PFSK-1 (cell line): Measurements from ENCODE around the gene TNNI3K.

Source experiments
- FOXP2 ChIP-seq: optimal IDR thresholded peaks from 2 replicates; pipeline ENCODE3; 2011; ENCODE audit warnings: borderline replicate concordance, control low read depth, inconsistent platforms; ENCODE audit not compliant: insufficient read depth; ENCODE audit errors: extremely low read length, extremely low read depth
- POLR2AphosphoS5 ChIP-seq: IDR thresholded peaks from 2 replicates; pipeline ENCODE4 v1.6.1; 2012; ENCODE audit warnings: low read depth, mild to moderate bottlenecking, control low read depth, low read length, moderate library complexity
- REST ChIP-seq, 2 experiments: IDR thresholded peaks; 2 replicates each; pipeline versions ENCODE4 v1.6.1 to v1.8.0; 2011 to 2012; ENCODE audit warnings: low read depth in 2 of 2, low read length in 2 of 2, control low read depth in 1 of 2, inconsistent platforms in 1 of 2, mild to moderate bottlenecking in 1 of 2, moderate library complexity in 1 of 2; ENCODE audit not compliant: insufficient read depth in 1 of 2
- SIN3A ChIP-seq: IDR thresholded peaks from 2 replicates; pipeline ENCODE4 v1.6.1; 2012; ENCODE audit warnings: mild to moderate bottlenecking, low read length, moderate library complexity, borderline replicate concordance; ENCODE audit not compliant: insufficient read depth
- TAF1 ChIP-seq: IDR thresholded peaks from 2 replicates; pipeline ENCODE4 v1.6.1; 2012; ENCODE audit warnings: low read length, control low read depth, borderline replicate concordance; ENCODE audit not compliant: insufficient read depth

The TNNI3K gene

GRCh38 chr1:74579425-74579824 lies 344.2 kb downstream of the TNNI3K start:
- no peak for TF ChIP-seq POLR2AphosphoS5

GRCh38 chr1:74583397-74583796 lies 348.2 kb downstream of the TNNI3K start:
- TF ChIP-seq TAF1 (no peak), SIN3A (no peak), FOXP2 (no peak), REST (IDR thresholded peaks at IDR 0.05; ENCODE audit: insufficient read depth in 1 of 2, low read depth in 2 of 2, low read length in 2 of 2) (no peak), POLR2AphosphoS5 (no peak)

GRCh38 chr1:74584185-74584584 lies 349.0 kb downstream of the TNNI3K start:
- TF ChIP-seq TAF1: no peak
- TF ChIP-seq POLR2AphosphoS5: no peak
- TF ChIP-seq FOXP2: no peak
- no peak for TF ChIP-seq REST (IDR thresholded peaks at IDR 0.05; ENCODE audit: insufficient read depth in 1 of 2, low read depth in 2 of 2, low read length in 2 of 2)
- no peak for TF ChIP-seq SIN3A

- no peak for TF ChIP-seq SIN3A
- TF ChIP-seq REST (IDR thresholded peaks at IDR 0.05; ENCODE audit: insufficient read depth in 1 of 2, low read depth in 2 of 2, low read length in 2 of 2): no peak
Observed at GRCh38 chr1:74586253-74586897, 351.2 kb downstream of the TNNI3K start.

GRCh38 chr1:74587888-74588287 lies 352.7 kb downstream of the TNNI3K start:
- TF ChIP-seq POLR2AphosphoS5: no peak

GRCh38 chr1:74590288-74590687 lies 355.1 kb downstream of the TNNI3K start:
- TF ChIP-seq FOXP2: no peak
- TF ChIP-seq POLR2AphosphoS5: no peak
- no peak for TF ChIP-seq REST (IDR thresholded peaks at IDR 0.05; ENCODE audit: insufficient read depth in 1 of 2, low read depth in 2 of 2, low read length in 2 of 2)
- TF ChIP-seq TAF1: no peak
- no peak for TF ChIP-seq SIN3A
